ENCODE data around the gene DQX1. TPM values are rescaled to one million over a fixed set of nuclear protein-coding genes. Genes with fewer than 3 reads are reported as not detected.

DQX1 gene, protein sequence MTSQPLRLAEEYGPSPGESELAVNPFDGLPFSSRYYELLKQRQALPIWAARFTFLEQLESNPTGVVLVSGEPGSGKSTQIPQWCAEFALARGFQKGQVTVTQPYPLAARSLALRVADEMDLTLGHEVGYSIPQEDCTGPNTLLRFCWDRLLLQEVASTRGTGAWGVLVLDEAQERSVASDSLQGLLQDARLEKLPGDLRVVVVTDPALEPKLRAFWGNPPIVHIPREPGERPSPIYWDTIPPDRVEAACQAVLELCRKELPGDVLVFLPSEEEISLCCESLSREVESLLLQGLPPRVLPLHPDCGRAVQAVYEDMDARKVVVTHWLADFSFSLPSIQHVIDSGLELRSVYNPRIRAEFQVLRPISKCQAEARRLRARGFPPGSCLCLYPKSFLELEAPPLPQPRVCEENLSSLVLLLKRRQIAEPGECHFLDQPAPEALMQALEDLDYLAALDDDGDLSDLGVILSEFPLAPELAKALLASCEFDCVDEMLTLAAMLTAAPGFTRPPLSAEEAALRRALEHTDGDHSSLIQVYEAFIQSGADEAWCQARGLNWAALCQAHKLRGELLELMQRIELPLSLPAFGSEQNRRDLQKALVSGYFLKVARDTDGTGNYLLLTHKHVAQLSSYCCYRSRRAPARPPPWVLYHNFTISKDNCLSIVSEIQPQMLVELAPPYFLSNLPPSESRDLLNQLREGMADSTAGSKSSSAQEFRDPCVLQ
- total RNA-seq, result 0.16 TPM in 1 of 2 replicates, not detected in the other

DNA sequence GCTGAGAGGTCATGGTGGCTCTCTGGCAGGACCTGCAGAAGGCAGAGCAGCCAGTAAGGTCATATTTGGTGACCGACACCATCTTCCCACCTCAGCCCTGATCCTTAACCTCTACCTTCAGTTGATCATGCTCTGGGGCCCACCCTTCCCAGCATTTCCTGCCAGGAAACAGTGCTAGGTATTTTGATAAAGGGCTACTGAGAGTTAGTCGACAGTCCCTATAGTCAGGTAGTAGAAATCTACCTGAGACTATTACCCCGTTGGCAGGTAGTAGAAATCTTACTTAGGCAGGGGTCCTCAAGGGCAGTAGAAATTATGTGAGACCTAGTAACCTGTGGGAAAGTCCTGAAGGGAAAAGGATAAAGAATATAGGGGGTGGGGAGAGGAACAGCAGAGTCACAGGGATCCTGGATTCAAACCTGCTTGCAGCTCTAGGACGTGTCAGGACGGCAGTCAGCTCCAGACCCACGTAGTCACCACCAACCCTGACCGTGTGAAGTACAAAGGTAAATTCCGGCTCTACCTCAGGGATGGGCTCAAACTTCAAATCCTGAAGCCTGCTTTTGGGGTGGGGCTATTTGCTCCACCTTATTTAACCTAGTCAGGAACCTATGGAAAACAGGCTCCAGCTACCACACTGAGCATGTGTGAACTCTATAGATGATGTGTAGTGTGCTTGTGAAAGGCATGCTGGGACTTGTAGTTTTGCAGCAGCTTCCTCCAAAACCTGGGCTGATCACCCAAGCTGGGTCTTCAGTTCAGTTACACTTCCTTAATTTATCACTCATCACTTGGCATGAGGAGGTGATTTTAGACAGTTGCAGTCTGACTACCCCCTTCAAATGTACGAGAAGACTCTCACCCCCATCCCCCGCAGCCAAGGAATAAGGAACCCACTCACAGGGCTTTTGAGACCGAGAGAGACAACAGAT is at the start of gene DQX1:
TSS of gene DQX1 (minus strand) at position 515 of the 932 bp plus-strand sequence. CDS start at position 13, 502 bp downstream.

DNA sequence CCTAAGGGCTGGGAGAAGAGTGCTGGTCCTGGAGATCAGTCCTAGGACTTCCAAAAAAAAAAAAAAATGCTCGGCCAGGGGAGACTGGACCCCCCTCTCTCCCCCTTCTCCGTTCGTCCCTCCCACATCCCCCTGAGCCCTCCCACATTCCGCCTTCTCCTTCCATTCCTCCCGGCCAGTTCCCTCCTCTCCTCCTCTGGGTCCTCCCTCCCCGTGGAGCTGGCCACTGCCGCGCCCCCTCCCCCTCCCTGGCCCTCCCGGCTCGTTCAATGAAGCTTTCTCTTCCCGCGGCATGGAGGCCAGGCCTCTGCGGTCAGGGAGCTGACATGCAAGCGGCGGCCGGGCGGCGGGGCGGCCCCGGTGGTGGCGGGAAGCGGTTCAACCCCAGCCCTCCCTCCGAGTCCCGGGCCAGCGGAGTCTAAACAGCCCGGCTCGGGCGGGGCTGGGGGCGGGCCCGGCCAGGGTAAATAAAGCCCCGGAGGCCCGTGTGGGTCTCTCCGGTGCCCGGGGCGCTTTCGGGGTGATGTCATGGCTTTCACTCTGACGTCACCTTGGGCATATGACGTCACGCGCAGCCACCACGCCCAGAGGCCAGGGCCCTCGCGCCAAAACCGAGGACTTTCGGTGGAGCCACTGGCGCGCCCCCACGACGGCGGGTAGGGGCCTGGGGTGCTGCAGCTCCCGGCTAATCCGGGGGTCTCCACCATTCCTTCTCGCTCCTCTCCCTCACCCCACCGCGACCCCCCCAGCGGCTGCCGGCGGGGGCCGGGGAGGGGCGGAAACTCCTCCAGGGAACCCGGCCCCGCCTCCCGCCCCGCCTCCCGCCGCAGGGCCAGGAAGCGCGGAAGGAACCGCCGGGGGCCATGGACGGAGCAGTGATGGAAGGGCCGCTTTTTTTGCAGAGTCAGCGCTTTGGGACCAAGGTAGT is 28.1 kb upstream of the DQX1 start, which contains the start of the genes DOK1 and LOXL3:
TSS of gene DOK1 (plus strand) at position 829 of the 928 bp plus-strand sequence. CDS start at position 864, 35 bp downstream.
TSS of gene LOXL3 (minus strand) at position 51 of the 928 bp plus-strand sequence. CDS start 1,308 bp downstream, outside the sequence.

DNA sequence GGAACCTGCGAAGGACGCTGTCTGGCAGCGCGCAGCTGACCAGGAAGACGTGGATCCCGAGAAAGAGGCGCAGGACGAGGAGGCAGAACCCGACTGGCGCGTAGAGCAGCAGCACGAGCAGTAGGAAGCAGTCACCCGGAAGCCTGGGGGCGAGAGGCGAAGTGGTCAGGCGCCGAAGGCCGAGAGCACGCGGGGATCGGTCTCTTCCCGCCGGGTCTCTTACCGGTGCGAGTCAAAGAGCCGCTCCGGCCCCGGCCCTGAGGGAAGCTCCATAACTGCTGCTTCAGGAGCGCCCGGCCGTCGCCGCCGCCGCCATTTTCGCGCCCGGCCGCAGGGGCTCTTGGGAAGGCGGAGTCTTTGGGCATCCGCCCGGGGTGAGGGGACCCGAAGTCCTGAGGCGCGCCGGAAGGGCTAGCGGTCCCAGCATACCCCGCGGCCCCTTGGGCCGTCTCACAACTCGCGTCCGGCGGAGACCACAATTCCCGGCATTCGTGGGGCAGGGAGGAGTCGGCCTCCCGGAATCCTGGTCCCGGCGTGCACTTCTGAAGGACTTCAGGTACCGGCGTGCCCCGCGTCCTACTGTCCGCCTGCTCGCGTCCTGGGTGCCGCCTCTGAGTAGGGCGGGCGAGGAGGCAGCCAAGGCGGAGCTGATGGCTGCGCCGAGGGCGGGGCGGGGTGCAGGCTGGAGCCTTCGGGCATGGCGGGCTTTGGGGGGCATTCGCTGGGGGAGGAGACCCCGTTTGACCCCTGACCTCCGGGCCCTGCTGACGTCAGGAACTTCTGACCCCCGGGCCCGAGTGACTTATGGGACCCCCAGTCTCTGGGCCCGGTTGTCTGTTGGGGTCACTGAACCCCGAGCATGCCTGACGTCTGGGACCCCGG is 3.6 kb upstream of the DQX1 start, which contains the start of the genes AUP1 and HTRA2:
TSS of gene AUP1 (minus strand) at position 350 of the 882 bp plus-strand sequence. CDS start at position 273, 77 bp downstream.
TSS of gene HTRA2 (plus strand) at position 577 of the 882 bp plus-strand sequence. CDS start at position 651, 74 bp downstream.

DNA sequence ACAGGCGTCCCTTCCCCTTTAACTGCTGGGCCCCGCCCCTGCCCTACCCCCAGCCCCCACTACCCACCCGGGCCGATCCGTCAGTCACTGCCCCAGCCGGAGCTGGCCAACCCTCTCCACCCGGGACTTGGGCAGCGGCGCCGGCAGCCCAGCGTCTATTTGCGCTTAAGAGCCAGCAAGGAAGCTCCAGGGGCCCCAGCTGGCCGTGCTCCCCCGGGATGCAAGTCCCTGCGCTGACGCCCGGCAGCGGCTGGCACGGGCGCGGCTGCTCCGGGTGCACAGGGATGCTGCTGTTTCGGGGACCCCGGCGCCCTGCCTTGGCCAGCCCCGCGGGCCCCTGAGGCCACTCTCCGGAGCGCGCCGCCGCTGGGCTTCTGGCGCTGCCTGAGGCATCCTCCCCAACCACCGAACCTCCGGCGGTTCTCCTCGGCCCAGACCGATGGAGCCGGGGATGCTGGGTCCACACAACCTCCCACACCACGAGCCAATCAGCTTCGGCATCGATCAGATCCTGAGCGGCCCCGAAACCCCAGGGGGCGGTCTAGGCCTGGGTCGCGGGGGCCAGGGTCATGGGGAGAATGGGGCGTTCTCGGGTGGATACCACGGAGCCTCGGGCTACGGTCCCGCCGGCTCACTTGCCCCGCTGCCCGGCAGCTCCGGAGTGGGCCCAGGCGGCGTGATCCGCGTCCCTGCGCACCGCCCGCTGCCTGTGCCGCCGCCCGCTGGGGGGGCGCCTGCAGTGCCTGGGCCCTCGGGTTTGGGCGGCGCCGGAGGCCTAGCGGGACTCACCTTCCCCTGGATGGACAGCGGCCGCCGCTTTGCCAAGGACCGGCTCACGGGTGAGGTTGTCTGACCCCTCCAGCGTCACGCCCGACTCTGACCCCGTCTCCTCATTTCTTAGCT is 11.4 kb downstream of the DQX1 start, which contains the start of gene TLX2:
TSS of gene TLX2 (plus strand) at position 83 of the 903 bp plus-strand sequence. CDS start at position 440, 357 bp downstream.

DNA sequence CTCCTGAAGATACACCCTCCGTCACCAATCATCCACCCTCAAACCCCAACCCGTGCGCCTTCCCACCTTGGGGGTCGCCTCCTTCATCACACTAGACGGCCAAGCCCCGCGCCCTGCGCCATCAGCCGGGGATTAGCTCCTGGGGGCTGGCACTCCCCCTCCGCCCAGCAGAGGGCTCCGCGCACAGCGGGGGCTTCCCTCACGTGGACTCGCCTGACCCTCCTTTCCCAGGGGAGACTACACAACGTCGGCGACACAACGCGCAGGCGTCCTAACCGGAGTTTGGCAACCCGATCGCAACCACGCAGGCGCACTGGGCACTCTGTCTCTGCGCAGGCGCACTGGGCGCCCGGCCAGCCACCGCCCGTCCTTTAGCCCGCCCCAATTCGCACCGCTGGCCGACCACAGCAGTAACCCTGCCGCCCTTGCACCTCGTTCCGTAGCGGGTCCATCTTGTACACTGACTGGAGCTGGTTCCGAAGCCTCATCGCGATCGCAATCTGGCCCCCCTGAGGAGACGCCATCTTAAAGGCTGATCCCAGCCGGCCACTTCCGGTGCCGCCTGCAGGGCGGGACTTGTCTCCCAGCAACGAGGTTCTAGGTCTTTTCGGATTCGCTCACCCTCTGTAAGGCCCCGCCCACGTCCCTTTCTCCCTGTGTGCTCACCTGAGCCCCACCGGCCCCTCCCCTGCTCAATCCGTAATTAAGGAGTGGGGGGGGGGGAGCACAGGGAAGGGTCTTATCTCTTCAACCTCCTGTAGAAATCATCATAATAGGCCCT is 18.7 kb downstream of the DQX1 start, which contains the start of gene PCGF1:
TSS of gene PCGF1 (minus strand) at position 551 of the 781 bp plus-strand sequence. CDS start at position 524, 27 bp downstream.

DNA sequence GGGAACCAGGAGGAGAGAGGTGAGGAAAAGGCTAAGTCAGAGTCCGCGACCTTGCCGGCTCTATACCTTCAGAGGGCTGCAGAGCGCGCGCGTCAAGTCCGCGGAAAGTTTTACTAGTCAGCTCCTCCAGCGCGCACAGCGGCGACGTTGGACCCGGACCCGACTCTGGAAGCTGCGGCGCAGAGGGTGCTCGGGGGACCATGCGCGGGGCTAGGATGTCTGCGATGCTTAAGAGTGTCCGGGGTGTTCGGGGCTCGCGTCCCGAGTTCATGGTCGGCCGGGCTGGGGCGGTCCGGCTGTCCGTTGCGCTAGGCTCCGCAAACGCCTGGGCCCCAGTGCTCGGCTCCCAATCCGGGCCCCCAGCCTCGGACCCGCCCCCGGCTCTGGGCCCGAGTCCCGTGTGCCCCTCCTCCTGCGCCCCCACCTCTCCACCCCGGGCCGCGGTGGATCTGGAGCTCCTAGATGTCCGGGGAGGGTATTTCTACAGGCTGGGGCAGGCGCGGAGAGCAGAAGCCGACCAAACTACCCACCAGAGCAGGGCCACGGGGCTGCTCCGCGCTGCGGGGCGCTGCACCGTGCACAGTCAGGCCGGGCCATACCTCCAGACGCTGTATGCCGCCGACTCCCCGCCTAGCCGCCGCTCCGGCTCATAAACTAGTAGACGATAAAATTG is 26.6 kb downstream of the DQX1 start, which contains the start of gene LBX2:
TSS of gene LBX2 (minus strand) at position 337 of the 673 bp plus-strand sequence. CDS start at position 271, 66 bp downstream.

DNA sequence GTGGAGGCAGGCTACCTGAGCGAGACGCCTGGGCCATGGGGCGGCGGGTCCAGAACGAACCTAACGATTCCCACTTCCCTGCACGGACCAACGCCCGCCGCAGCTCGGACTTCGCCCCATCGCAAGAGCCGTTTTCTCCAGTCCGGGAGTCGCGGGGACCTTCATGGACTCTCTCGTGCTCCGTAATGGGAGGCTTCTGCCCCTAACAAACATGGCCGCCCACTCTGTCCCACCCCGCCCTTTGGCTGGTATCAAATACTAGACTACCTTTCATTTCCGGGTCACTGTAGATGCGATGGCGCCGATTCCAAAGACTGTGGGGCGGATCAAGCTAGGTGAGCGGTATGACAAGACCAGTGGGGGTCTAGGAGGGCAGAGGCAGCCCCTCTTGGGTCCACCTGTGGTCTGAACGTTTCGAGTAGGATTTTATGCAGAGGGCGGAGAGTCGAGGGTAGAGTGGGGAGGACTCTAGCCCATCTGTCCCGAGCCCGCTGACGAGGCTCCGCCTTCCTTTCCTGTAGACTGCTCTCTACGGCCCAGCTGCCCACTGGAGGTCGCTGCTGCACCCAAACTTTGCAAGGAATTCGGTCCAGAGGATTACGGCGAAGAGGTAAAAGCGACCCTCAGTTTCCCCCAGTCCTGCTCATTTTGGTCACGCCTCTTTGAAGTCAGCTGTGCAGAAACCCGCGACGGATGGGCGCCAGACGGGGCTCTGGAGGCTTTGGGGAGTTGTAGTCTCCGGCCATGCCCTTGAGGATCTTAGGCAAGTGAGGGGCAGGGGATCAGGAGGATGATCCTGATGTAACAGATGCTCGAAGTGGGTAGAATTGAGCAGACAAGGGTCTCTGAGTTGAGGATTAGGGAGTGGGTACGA is 43.0 kb downstream of the DQX1 start, which contains the start of the genes CCDC142 and TTC31:
TSS of gene CCDC142 (minus strand) at position 198 of the 874 bp plus-strand sequence. CDS start at position 37, 161 bp downstream.
TSS of gene TTC31 (plus strand) at position 281 of the 874 bp plus-strand sequence. CDS start at position 296, 15 bp downstream.

DNA sequence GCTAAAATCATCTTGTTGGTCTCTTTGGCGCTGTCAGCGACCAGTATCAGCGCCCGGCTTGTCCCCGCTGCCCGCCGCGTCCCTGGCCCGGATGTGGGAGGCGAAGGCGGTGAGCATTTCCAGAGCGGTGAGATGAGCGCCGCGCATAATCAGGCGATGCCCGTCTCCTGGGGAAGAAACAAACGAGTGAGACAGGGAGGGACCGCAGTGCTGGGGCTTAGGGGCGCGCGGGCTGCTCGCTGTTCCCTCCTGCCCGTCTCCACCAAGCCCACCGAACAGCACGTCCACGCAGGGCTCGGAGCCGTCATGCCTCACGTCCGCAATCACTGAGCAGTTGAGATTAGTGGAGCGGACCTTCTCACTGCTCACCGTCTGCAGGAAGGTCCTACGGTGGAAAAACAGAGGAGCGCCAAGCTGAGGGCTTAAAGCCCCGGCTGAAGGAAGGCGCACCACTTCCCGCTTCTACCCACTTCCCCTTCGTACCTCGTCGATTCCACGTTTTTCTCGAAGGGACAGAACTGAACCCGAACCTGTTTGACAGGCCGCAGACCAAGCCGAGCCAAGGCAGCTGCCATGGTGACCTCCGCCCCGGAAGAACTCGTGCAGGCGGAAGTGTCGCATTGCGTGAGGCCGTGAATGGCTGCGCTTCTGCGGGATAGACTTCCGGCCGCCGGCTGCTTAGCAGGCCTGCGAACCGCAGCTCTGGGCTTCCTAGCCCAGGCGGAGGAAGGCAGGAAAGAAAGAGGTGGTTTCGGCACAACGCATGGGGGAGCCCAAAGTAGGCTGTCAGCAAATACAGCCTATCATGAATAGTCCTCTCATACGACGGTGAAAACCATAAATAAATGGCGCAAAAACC is 53.7 kb downstream of the DQX1 start, which contains the start of gene MRPL53:
TSS of gene MRPL53 (minus strand) at position 595 of the 859 bp plus-strand sequence. CDS start at position 575, 20 bp downstream.

Other genes with a start within 250 kb of the DQX1 start
- gene SLC4A5, start 182.8 kb downstream of the DQX1 start, total RNA-seq, result 0.16 and 0.26 TPM in 2 replicates
- 239 and 256 TPM in 2 replicates for gene DCTN1, start 145.9 kb downstream of the DQX1 start, total RNA-seq
- 0.79 and 1.4 TPM in 2 replicates for gene C2orf81, start 104.6 kb downstream of the DQX1 start, total RNA-seq
- gene WDR54, start 104.5 kb downstream of the DQX1 start, total RNA-seq, result 28.6 and 30.6 TPM in 2 replicates
- gene RTKN, start 84.3 kb downstream of the DQX1 start, total RNA-seq, result 17.8 and 18.1 TPM in 2 replicates
- 14.2 and 30.1 TPM in 2 replicates for gene INO80B, start 71.1 kb downstream of the DQX1 start, total RNA-seq
- 79.4 and 88.0 TPM in 2 replicates for gene WBP1, start 67.8 kb downstream of the DQX1 start, total RNA-seq
- gene MOGS, start 60.8 kb downstream of the DQX1 start, total RNA-seq, result 28.0 and 33.4 TPM in 2 replicates
- 68.4 and 79.9 TPM in 2 replicates for gene MRPL53, start 53.6 kb downstream of the DQX1 start, total RNA-seq
- 15.9 and 21.0 TPM in 2 replicates for gene CCDC142, start 43.2 kb downstream of the DQX1 start, total RNA-seq
- gene TTC31, start 43.1 kb downstream of the DQX1 start, total RNA-seq, result 7.6 and 9.1 TPM in 2 replicates
- 3.8 and 6.4 TPM in 2 replicates for gene LBX2, start 26.6 kb downstream of the DQX1 start, total RNA-seq
- gene PCGF1, start 18.5 kb downstream of the DQX1 start, total RNA-seq, result 28.2 and 34.9 TPM in 2 replicates
- gene TLX2, start 11.8 kb downstream of the DQX1 start, total RNA-seq, result 1.4 TPM in 2 replicates
- gene AUP1, start 3.5 kb upstream of the DQX1 start, total RNA-seq, result 58.5 and 79.5 TPM in 2 replicates
- 43.2 and 63.9 TPM in 2 replicates for gene HTRA2, start 3.7 kb upstream of the DQX1 start, total RNA-seq
- gene LOXL3, start 27.7 kb upstream of the DQX1 start, total RNA-seq, result 23.6 and 30.0 TPM in 2 replicates
- 22.7 and 31.5 TPM in 2 replicates for gene DOK1, start 28.5 kb upstream of the DQX1 start, total RNA-seq
- gene M1AP, start 122.1 kb upstream of the DQX1 start, total RNA-seq, result not detected in 2 replicates
- 3.3 and 4.1 TPM in 2 replicates for gene SEMA4F, start 128.0 kb upstream of the DQX1 start, total RNA-seq